HAP-1 (cell line): ENCODE measurements around the gene ZNF600.
A peak's percentile ranks its signal among the peaks of the same experiment; 100 is the strongest.
"Not testable (repeated sequence)": the region's sequence is repeated elsewhere in the genome, so short reads cannot be mapped to it uniquely, and the experiment has no call there.

Source experiments
- DNase-seq, 2 experiments: peaks; one replicate each; pipeline ENCODE4 v3.0.0-alpha.2; 2016 to 2020; ENCODE audit warnings: low spot score in 2 of 2
- H3K27me3 ChIP-seq: fragments of 250-450 bp; sonication (Bioruptor Pico); 2 replicates; pipeline ENCODE4 v1.5.1; 2020; ENCODE audit warnings: low read depth, mild to moderate bottlenecking, moderate library complexity
- H3K36me3 ChIP-seq: fragments of 250-450 bp; sonication (Bioruptor Pico); replicated peaks from 2 replicates; pipeline ENCODE4 v1.5.1; 2020; ENCODE audit warnings: mild to moderate bottlenecking
- H3K4me1 ChIP-seq: fragments of 250-450 bp; sonication (Bioruptor Pico); 2 replicates; pipeline ENCODE4 v1.5.1; 2020; ENCODE audit warnings: mild to moderate bottlenecking
- H3K4me3 ChIP-seq: fragments of 250-450 bp; sonication (Bioruptor Pico); 2 replicates; pipeline ENCODE4 v1.5.1; 2020; ENCODE audit warnings: mild to moderate bottlenecking, moderate library complexity
- H3K9me3 ChIP-seq: fragments of 250-450 bp; sonication (Bioruptor Pico); 2 replicates; pipeline ENCODE4 v1.5.1; 2020; ENCODE audit warnings: mild to moderate bottlenecking, moderate library complexity
- in situ Hi-C: fragments of 300-500 bp; cut with MboI; formaldehyde crosslinking; loops from 3 replicates; pipeline ENCODE4 v1.14.3; 2020; ENCODE audit warnings: low sequenced_read_pairs, inconsistent platforms, mixed read lengths

Gene ZNF600

DNA sequence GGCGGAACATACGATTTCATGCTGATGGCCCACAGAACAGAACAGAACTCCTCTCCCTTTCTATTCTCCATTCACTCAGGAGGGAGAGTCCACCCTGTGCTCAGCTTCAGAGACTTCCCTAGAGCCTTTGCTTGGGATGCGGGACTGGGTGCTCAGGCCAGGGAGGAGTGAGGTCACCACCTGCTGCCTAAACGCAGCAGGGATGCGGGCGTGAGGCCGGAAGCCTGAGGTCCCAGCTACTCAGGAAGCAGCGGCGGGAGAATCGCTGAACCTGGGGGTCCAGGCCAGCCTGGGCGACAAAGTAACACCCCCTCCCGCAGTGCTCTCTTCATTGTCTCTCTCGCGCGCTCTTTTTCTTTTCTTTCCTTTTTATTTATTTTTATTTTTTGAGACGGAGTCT, 60.5 kb downstream of the ZNF600 start:
- in situ Hi-C loops, H3K27me3 ChIP-seq, H3K4me3 ChIP-seq, H3K9me3 ChIP-seq, H3K4me1 ChIP-seq, DNase-seq: not testable (repeated sequence)
- peaks cover 16% of the 10 kb centered on the region for H3K36me3 ChIP-seq

- DNase-seq = no peak
- H3K36me3 ChIP-seq = peaks cover 16% of the 10 kb centered on the region
- H3K27me3 ChIP-seq = no peaks in the 10 kb centered on the region
- in situ Hi-C loops = no loop called here
- H3K9me3 ChIP-seq = no peaks in the 10 kb centered on the region
- no peaks in the 10 kb centered on the region for H3K4me1 ChIP-seq
- no peak overlapping the region for H3K4me3 ChIP-seq
Measured at GRCh38 chr19:52725528-52725961, 61.0 kb downstream of the ZNF600 start.

GRCh38 chr19:52724701-52725514, 61.7 kb downstream of the ZNF600 start:
- Histone ChIP-seq H3K36me3 (peaks cover 16% of the 10 kb centered on the region), H3K4me1 (no peaks in the 10 kb centered on the region), H3K27me3 (no peaks in the 10 kb centered on the region), H3K9me3 (no peaks in the 10 kb centered on the region), H3K4me3 (no peak overlapping the region)
- in situ Hi-C loops = no loop called here
- DNase-seq = no peak

GRCh38 chr19:52723907-52724598, 62.5 kb downstream of the ZNF600 start:
- H3K36me3 ChIP-seq = peaks cover 16% of the 10 kb centered on the region
- H3K9me3 ChIP-seq, H3K4me1 ChIP-seq, H3K4me3 ChIP-seq, DNase-seq, in situ Hi-C loops, H3K27me3 ChIP-seq: not testable (repeated sequence)

- no peaks in the 10 kb centered on the region for H3K27me3 ChIP-seq
- no peaks in the 10 kb centered on the region for H3K4me1 ChIP-seq
- H3K36me3 ChIP-seq = peaks cover 6% of the 10 kb centered on the region
- no peak overlapping the region for H3K4me3 ChIP-seq
- H3K9me3 ChIP-seq = no peaks in the 10 kb centered on the region
- no peak for DNase-seq
- in situ Hi-C loops = no loop called here
Measured at GRCh38 chr19:52722062-52723003, 64.3 kb downstream of the ZNF600 start.

DNA sequence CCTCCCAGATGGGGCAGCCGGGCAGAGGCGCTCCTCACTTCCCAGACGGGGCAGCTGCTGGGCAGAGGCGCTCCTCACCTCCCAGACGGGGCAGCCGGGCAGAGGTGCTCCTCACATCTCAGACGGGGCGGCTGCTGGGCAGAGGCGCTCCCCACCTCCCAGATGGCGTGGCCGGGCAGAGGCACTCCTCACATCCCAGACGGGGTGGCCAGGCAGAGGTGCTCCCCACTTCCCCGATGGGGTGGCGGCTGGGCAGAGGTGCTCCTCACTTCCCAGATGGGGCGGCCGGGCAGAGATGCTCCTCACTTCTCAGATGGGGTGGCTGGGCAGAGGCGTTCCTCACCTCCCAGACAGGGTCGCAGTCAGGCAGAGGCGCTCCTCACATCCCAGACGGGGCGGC, 66.0 kb downstream of the ZNF600 start:
- H3K4me3 ChIP-seq, H3K4me1 ChIP-seq, in situ Hi-C loops, DNase-seq, H3K36me3 ChIP-seq, H3K27me3 ChIP-seq, H3K9me3 ChIP-seq: not testable (repeated sequence)

GRCh38 chr19:52716522-52716921, 70.1 kb downstream of the ZNF600 start:
- H3K9me3 ChIP-seq = no peaks in the 10 kb centered on the region
- in situ Hi-C loops = no loop called here
- no peak overlapping the region for H3K4me3 ChIP-seq
- no peaks in the 10 kb centered on the region for H3K27me3 ChIP-seq
- H3K36me3 ChIP-seq = peaks cover 3% of the 10 kb centered on the region; the same call in 1 of the 2 replicates
- H3K4me1 ChIP-seq = peaks cover 5% of the 10 kb centered on the region
- DNase-seq = peak; percentile 62 to 74

- in situ Hi-C loops, H3K36me3 ChIP-seq, H3K27me3 ChIP-seq, H3K4me3 ChIP-seq, H3K4me1 ChIP-seq, H3K9me3 ChIP-seq, DNase-seq: not testable (repeated sequence)
Measured at GRCh38 chr19:52715902-52716301, 70.7 kb downstream of the ZNF600 start.

DNA sequence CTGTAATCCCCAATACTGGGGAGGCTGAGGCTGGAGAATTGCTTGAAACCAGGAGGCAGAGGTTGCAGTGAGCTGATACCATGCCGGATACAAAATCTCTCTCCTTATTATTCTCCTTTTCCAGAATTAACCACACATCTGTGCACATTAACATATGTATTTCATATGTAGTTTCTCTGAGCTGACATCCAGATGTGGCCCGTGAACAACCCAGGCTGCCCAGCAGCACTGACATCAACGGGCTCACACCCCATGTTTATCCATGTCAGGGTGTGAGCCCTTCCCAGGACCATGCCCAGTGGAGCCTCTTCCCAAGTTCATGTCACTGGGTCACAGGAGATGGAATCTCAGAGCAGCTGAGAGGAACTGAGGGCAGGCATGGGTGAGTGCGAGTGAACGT, 71.3 kb downstream of the ZNF600 start:
- in situ Hi-C loops = not testable (repeated sequence)

More for the DNA sequence above, 71.3 kb downstream of the ZNF600 start:
- H3K4me1 ChIP-seq, DNase-seq, H3K27me3 ChIP-seq, H3K9me3 ChIP-seq, H3K4me3 ChIP-seq, H3K36me3 ChIP-seq: not testable (repeated sequence)
